Eye (tissue), 1 donor: ENCODE data around the gene PUM2.
A peak's percentile ranks its signal among the peaks of the same experiment; 100 is the strongest.
"Not testable (repeated sequence)": the region's sequence is repeated elsewhere in the genome, so short reads cannot be mapped to it uniquely, and the experiment has no call there.

ENCODE experiments used
- DNase-seq: peaks from one replicate; pipeline ENCODE4 v3.0.0-alpha.2; 2015

The PUM2 gene, protein sequence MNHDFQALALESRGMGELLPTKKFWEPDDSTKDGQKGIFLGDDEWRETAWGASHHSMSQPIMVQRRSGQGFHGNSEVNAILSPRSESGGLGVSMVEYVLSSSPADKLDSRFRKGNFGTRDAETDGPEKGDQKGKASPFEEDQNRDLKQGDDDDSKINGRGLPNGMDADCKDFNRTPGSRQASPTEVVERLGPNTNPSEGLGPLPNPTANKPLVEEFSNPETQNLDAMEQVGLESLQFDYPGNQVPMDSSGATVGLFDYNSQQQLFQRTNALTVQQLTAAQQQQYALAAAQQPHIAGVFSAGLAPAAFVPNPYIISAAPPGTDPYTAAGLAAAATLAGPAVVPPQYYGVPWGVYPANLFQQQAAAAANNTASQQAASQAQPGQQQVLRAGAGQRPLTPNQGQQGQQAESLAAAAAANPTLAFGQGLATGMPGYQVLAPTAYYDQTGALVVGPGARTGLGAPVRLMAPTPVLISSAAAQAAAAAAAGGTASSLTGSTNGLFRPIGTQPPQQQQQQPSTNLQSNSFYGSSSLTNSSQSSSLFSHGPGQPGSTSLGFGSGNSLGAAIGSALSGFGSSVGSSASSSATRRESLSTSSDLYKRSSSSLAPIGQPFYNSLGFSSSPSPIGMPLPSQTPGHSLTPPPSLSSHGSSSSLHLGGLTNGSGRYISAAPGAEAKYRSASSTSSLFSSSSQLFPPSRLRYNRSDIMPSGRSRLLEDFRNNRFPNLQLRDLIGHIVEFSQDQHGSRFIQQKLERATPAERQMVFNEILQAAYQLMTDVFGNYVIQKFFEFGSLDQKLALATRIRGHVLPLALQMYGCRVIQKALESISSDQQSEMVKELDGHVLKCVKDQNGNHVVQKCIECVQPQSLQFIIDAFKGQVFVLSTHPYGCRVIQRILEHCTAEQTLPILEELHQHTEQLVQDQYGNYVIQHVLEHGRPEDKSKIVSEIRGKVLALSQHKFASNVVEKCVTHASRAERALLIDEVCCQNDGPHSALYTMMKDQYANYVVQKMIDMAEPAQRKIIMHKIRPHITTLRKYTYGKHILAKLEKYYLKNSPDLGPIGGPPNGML

DNA sequence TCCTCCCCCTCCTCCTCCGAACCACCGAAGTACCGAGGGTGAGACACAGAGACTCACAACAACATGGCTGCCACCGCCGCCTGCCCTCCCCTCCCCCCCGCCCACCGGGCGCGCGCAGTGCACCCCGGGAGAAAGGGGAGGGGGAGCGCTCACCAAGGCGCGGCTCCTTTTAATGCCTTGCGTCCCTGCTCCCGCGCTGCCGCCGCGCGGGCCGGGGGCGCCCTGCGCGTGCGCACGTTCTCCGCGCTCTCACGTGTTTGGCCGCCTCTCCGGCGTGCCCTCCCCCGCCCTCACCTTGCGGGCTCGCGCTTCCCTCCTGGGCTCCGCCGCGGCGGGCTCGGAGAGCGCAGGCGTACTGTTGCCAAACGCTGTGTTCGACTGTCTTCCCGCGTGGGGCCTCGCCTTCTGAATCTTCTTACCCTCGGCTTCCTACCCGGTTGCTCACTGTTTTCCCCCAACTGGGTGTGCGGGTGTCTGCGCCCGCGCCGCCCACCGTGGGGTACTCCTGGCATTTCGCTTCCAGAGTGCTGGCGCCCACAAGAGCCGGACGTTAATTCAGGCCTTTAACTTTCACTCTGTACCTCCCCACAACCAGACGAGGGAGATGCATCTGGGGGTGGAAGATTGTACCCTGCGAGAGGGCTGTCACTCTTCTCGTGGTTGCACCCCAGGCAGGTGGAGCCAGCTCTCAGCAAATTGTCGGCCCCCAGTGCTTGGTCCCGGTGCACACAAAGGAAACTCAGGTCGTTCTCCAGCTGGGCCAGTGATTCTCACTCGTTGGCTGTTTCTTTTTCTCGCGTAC, at the start of gene PUM2:
Gene PUM2, minus strand, starts transcription at position 92 of the 802 bp plus-strand sequence. CDS start 23,484 bp downstream, outside the sequence.
- peak; percentile 98 for DNase-seq

DNA sequence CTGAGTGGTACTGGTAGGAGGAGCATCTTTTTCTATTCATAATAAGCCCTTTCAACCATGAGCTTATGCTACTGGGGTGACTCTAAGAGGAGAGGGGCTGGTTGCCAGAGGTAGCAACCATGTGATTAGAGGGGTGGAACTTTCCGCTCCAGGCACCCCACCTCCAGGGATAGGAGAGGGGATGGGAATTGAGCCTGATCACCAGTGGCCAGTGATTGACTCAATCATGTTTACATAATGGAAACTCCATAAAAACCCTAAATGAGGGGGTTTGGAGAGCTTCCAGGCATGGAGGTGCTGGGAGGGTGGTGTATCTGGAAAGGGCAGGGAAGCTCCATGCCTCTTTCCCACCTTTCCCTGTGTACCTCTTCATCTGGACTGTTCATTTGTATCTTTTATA, 49.7 kb upstream of the PUM2 start:
- no peak for DNase-seq

DNA sequence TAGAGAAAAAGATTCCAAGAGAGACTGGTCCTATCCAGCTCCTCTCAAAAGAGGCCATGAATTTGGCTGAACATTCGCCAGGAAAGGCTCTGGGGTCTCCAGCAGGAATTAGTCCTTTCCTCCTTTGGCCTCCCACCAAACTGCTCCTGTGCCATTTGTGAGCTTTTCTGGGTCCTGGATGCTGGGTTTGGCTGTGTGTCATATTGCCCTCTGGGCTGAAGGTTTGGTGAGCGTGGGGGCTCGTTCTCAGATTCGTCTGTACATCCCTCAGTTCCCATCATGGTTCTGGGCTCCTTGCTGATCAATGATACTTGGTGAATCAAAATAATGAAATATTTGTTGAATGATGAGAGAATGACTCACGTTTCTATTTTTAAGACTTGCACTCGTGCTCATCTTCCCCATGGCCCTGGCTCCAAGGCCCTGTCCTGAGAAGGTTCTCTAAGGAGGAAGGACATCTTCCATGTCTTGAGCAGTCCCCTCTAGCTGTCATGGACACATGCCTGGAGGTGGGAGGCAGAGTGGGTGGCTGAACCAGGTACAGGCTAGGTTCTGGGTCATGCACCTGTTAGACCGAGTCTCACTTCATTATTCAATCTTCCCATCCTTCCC, 48.4 kb upstream of the PUM2 start:
- DNase-seq = no peak

DNA sequence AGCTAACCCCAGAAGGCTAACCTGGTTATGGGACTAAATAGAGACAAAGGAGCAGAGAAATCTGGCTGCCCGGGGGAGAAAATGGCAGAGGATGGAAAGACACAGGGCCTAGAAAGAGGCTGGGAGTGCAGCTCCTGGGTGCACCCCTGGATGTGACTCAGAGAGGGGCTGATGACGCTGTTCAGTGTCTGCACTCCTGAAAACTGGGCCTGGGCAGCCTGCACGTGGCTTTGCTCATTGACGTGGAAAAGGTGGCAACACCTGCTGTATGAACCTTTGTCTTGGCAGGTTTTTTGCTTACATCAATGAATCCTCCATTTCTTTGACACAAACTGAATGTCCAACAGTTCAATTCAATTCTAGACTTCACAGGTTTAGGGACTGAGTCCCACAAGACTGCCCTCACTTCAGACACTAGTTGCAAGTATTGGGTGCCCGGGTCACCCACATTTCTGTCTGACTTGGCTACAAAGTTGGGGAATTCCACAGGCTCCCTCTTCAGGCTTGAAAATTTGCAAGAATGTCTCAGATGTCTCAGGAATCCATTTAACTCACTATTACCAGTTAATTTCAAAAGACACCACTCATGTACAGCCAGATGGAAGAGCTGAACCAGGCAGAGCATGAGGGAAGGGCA, 47.3 kb upstream of the PUM2 start:
- DNase-seq = no peak

DNA sequence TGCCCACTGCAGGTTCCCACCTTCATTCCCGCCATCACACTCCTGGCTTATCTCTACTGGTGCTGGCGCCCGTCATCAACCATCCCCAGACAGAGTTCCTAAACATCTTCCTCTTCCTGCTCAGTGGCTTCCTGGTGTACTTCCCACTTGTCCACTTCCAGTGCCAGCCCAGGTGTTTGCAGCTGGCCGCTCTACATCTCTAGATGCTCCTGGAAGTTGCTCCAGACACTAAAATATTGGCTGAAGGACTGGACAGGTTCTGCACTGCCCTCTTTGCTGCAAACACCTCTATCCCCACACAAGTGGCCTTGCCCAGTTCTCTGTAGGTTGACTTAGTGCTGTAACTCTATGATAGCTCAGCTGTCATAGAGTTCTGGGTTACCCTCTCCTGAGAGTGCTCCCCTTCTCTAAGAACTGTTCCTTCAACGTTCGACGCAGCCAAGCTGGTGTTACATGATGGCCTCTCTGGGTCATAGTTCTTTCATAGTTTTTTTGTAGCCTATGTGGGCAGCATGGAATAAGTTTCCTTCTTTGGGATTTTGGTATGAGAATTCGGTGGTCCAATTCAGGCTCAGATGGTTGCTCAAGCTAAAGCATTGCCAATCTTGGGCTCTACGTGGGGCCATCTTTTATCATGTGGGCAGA, 45.8 kb upstream of the PUM2 start:
- DNase-seq = no peak

DNA sequence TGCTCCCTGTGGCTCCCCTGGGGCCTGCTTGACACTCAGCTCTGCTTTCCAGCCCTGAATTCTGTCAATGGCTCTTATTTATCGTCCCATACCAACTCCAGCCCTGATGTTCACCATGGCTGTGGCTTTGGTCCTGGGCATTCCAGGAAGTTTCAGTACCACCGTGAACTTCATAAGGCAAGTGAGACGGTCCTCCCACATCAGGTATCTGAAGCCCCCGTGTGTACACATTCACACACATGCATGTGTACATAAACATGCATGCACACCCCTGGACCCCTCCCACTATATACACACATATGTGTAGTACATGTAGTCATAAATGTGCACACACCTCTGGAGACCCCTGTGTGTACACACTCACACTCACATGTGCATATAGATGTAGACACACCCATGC, 43.3 kb upstream of the PUM2 start:
- no peak for DNase-seq

DNA sequence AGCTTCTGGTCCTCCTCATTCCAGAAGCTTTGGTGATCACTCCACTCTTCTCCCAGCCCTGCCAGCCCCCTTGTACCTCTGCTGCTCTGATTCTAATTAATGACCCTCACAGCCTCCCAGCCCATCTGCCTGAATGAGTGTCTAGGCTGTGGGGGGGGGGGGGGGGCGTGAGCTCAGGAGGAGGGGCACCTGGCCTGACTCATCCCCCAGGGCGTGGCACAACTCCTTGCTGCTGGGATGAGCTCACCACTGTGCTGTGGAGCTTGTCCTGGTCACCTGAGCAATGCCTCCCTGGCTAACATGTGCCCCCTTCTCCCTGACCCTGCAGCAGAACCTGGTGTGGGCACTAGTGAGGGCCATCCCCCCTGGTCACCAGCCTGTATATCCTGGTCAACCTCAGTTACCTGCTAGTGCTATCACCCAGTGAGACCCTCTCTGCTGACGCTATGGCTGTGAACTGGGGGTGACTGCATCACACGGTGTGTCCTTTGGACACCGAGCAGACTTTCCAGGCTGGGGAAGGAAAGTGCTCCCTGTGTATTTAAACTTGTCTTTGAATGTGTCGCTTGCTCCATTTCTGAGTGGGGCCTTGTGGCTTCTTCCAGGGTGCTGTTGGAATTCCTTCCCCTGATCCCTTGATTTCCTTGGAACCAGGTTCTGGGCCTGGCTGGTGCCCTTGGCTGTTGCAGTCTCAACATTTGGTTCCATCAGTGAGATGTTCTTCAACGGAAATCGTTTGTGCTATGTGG, 41.5 kb upstream of the PUM2 start:
- no peak for DNase-seq

DNA sequence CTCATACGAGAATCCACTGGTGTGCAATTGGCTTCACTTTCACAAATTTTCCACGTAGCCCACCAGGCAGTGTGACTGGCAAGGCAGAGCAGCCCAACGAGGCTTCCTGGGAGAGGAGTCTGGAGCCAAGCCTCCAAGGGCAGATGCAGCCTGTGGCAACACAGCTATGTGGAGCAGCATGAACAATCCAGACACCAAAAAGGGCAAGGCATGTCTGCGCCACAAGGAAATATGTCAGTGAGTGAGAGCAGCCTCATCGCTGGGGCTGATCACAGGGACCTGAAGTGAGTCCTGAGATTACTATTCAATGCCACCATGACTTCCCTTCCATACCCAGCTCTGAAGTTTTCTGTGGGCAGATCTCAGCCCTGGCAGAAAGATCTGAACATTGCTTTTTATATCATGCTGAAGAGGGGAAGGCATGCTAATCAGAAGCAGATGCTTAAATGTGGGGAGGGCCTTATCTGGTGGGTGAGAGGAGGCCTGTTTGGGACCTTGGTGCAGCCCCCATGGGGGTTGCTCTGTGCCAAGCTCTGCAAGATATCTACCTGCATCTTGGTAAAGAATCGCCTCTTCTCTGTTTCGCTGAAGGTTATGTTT, 40.0 kb upstream of the PUM2 start:
- DNase-seq = no peak

DNA sequence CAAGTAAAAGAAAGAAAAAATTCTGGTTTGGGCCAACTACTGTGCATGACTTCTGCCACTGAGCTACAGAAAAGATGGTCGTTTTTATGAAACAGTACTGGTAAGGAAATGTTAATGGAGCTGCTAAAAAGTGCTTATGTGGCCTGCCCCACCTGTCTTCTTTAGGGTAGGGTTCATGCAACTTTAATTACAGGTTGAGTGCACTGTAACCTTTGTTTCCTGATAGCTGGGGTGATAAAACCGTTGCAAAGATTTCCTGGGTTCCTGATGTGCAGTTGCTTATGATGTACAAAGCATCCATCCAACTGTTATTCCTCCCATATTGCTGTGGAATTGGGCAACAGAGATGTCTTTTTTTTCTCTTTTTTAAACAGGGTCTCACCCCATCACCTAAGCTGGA, 34.3 kb upstream of the PUM2 start:
- DNase-seq = no peak

DNA sequence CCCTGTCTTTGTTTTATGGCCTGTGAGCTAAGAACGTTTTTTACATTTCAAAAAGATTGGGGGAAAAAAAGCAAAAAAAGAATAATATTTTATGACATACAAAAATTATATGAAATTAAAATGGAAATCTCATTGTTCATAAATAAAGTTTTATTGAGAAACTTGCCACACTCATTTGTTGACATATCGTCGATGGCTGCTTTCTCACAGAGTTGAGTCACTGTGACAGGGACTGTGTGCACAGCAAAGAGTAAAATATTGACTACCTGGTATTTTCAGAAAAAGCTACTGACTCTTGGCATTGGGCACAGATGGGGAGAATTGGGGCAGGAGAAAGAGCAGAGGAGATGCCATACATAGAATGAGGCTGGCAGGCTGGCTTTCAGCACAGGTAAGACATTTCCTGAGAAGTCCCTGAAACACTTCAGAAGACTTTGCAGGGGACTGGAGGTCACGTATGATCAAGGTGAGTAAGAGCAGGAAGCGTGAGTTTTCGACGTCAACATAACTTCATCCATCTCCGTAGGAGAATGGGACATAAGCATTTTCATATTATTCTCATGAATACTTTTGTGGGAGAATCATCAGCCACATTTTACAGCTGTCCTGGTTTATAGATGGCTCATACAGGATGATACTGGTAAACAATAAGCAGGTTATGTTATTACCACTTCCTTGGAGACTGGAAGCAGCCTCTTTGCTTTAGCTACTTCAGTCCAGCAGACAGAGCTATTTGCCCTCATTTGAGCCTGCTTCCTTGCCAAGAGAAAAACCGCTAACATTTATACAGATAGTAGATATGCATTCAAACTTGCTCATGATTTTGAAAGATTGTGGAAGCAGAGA, 32.5 kb upstream of the PUM2 start:
- no peak for DNase-seq

DNA sequence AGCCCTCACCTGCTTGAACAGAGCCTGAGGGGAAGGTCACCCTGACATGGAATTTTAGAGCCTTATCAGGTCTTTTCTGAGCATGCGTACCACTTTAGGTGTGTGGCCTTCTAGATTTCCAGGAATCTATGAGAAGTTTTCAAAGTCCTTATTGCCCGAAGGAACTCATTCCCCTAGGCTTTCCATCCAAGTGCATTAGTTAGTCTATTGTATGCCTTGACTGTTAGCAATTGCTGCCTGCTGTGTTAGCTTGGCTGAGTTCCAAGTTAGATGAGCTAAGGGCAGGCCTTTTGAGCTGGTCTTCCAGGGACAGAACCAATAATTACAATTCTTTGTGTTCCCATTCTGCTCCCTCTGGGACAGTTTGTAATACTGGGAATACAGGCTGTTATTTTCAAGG, 30.8 kb upstream of the PUM2 start:
- peak; percentile 85 for DNase-seq

DNA sequence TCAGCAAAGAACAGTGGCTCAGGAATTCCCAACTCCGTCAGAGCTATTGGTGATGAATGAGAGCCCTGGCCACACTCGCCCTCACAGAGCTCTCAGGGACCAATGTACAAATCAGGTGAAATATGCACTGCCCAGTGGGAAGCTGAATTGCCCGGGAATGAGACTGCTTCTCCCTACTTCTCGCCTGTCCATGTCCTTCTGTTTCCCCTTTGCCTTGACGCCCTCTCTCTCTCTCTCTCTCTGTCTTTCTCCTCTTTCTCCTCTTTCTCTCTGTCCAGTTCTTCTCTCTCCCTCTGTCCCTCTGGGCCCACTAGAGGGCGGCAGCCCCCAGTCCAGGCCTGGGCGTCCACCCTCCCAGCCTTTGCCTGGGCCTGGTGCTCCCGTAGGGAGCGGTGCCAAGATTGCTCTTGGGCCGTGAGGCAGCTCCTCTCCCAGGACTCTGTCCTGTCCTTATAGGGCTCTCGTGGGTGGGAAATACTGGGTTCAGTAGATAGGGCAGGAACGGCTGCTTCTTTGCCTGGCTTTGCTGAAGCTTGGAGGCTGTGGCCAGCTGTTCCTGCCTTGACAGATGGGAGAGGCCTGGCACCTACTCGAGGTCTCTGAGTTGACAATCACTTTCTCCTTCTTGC, 28.4 kb upstream of the PUM2 start:
- DNase-seq = peak; percentile 81

DNA sequence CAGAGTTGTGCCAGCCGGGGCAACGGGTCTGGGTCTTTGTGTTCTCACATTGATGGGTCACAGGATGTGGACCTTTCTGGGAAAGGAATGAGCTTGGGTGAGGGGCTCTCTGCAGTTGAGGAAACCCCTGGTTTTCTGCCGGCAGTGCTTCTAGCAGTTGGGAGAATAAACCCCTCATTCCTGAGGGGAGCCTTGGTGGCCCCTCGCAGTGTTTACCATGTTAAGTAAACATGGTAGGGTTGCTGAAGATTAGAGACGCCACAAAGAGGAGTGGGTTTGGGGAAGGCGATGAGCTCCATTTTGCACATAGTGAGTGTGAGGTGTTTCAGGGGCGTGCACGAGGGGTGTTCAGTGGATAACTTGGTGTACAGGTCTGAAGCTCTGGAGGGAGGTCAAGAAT, 27.7 kb upstream of the PUM2 start:
- DNase-seq = no peak

DNA sequence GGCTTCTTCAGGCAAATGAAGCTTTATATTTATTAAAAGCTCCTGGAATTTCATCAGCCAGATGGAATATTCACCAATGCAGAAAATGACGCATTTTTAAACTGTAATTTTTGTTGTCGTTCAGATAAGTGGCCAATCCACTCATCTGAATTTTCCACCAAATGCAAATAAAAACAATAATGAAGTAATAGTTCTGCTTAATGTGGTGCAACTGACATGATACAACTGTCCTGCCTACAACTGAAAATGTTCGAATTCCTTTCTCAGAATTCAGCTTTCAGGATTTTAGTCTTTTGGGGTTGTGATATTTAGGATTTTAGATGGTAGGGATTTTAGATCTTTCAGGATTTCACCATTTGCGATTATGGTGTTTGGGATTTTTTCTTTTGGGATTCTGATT, 27.1 kb upstream of the PUM2 start:
- no peak for DNase-seq

DNA sequence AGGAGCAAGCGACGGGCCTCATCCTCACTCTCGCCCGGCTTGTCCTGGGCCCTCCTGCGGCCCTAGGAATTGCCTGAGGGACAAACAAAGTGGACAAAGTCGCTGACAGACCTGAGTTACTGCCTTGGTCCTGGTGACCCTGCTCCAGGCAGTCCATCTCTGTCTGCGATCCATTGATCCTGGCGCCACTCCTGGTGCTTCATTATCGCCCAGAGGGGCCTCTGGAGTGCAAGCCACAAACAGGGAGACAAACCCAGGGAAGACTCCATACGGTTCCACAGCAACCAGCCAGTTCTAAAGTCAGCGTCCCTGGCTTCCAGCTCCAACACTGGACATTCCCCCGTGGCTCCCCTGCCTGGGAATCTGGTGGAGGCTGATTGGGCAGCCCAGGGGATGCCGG, 24.3 kb upstream of the PUM2 start:
- not testable (repeated sequence) for DNase-seq

DNA sequence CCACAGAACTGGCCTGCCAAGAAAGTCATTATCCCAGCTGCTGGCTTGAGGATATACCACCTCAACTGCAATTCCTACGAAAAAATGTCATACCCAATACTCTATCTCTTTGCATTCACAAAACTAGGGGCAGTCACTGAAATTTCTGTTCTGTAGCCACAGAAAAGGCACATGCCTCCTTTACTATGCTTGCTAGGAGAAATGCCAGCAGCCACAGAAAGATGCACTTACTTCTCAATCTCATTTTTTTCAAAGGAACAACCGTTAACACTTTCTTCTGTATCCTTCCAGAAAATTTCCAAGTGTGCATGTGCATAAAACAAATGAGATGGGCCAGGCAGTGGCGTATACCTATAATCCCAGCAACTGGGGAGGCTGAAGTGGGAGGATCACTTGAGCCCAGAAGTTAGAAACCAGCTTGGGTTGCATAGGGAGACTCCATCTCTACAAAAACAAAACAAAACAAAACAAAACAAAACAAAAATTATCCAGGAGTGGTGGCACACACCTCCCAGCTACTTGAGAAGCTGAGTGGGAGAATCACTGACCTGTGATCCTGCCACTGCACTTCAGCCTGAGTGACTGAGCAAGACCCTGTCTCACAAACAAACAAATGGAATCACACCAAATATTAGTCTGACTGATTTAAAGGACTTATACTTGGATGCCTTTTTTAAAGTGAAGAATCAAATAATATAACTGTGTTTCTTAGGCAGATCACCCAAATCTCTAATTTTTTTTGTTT, 22.4 kb upstream of the PUM2 start:
- no peak for DNase-seq

DNA sequence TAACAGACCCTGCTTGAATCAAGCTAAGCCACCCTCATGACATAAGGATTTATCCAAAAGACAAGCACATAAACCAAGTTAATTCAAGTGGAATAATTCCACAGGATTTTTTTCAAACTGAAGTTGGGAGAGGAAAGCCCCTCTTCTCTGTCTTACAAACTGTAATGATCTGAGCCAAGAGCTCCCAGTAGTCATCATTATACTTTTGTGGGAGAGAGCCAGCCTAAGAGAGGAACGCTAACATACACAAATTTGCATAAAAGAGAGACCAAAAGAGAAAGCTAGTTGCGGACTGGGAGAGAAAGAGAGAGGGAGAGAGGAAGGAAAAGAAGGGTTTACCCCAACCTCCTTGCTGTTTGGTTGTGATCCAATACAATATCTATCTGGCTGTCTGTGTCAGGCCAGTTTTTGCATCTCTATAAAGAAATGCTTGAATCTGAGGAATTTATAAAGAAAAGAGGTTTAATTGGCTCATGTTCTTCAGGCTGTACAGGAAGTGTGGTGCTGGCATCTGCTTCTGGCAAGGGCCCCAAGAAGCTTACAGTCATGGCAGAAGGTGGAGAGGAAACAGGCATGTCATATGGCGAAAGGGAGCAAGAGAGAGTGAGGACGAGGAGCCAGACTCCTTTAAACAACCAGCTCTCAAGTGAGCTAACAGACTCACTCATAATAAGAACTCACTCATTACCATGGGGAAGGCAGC, 20.8 kb upstream of the PUM2 start:
- DNase-seq = peak; percentile 60
